Mucosa of descending colon (tissue), 3 donors: Measurements from ENCODE around the gene KLHL33. TPM values are rescaled to one million over a fixed set of nuclear protein-coding genes. Genes with fewer than 3 reads are reported as not detected.

ENCODE experiments used
- ATAC-seq: fragments of 200-7000 bp; cut with Tn5 transposase; one replicate; pipeline ENCODE4 v1.9.1; 2020; ENCODE audit warnings: mild to moderate bottlenecking, moderate library complexity
- DNase-seq, 3 donors: peaks; one replicate each; pipeline ENCODE4 v3.0.0-alpha.2; 2020
- H3K36me3 ChIP-seq: fragments of 200-600 bp; one replicate; pipeline ENCODE4 v1.8.0; 2021; ENCODE audit warnings: low read depth, mild to moderate bottlenecking
- H3K4me1 ChIP-seq: fragments of 200-600 bp; one replicate; pipeline ENCODE4 v1.8.0; 2021; ENCODE audit warnings: low read depth, mild to moderate bottlenecking
- H3K4me3 ChIP-seq: fragments of 200-600 bp; one replicate; pipeline ENCODE4 v1.8.0; 2021; ENCODE audit warnings: mild to moderate bottlenecking
- H3K9me3 ChIP-seq: fragments of 200-600 bp; one replicate; pipeline ENCODE4 v1.8.0; 2021; ENCODE audit warnings: mild to moderate bottlenecking
- intact Hi-C, 2 donors: fragments of 100-400 bp; cut with DNase I in 1 of 2; cut with micrococcal nuclease in 1 of 2; formaldehyde crosslinking; loops; one replicate each; pipeline versions ENCODE4 v1.11.0 to v1.11.1; 2022; cut with DNase I, micrococcal nuclease
- total RNA-seq, 3 donors: library from RNA; stranded (reverse); fragmentation: NEBNext Ultra II Directional in 2 of 3; extraction: Animal tissue kit (Norgen Biotek cat#: 25700) in 2 of 3; gene quantifications; one replicate each; pipeline versions ENCODE4 v1.2.1 to v1.2.4, GENCODE V29; 2021 to 2023
- TF ChIP-seq, protein P1 (sequence below): fragments of 200-600 bp; IDR thresholded peaks from one replicate; pipeline ENCODE4 v1.8.0; 2022; ENCODE audit warnings: antibody characterized with exemption, mild to moderate bottlenecking
- donor health status: DM: no; HTN: no; CAD: no; lungs with moderate emphysema.
- donor health status: DM: no; HTN: no; CAD: no.
- donor health status: DM: no; HTN: yes; CAD: no.

The KLHL33 gene
- total RNA-seq, 3 donors from 2014 or later: 0.12 to 0.85 (median 0.27) TPM

DNA sequence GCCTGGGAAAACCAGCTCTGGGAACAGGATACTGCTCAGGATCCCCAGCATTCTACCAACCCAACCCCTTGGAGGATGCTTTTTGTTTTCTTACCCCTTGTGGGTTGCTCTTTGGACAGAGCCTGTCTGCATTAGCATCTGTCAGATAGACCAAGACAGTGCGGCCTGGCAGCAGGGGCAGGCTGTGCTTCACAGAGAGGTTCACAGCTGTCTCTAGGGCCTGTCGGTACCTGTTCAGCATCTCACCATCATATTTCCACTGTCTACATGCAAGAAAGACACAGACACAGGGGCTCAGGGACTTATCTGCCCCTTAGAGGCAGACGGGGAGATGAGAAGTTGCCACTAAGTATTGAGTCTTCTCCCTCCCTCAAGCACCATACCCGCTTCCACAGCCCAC lies 44.5 kb downstream of the KLHL33 start:
- Histone ChIP-seq H3K9me3 (no peaks in the 10 kb centered on the region), H3K4me1 (no peaks in the 10 kb centered on the region), H3K4me3 (no peak overlapping the region), H3K36me3 (peaks cover 35% of the 10 kb centered on the region)
- TF ChIP-seq, protein P1, sequence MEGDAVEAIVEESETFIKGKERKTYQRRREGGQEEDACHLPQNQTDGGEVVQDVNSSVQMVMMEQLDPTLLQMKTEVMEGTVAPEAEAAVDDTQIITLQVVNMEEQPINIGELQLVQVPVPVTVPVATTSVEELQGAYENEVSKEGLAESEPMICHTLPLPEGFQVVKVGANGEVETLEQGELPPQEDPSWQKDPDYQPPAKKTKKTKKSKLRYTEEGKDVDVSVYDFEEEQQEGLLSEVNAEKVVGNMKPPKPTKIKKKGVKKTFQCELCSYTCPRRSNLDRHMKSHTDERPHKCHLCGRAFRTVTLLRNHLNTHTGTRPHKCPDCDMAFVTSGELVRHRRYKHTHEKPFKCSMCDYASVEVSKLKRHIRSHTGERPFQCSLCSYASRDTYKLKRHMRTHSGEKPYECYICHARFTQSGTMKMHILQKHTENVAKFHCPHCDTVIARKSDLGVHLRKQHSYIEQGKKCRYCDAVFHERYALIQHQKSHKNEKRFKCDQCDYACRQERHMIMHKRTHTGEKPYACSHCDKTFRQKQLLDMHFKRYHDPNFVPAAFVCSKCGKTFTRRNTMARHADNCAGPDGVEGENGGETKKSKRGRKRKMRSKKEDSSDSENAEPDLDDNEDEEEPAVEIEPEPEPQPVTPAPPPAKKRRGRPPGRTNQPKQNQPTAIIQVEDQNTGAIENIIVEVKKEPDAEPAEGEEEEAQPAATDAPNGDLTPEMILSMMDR: no peak
- ATAC-seq (no peak), DNase-seq (no peak)
- intact Hi-C loops: no loop called here

DNA sequence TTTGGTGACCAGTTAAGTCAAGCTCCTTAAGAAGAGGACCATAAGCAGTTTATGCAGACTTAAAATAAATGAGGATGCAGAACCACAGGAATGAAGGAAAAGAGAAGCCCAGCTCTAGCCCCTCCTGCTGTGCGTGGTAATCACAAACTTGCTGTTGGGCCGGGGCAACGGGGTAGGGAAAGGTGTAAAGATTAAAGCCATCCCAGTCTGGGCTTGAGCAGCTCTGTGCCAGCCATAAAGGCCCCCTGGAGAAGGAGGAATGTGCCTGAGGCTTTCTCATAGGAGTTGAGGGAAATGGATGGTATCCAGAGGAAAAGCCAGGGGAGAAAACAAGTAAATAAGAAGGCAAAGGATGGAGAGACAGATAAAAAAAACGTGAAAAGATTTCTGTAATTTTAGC lies 47.8 kb downstream of the KLHL33 start:
- intact Hi-C loops: no loop called here
- ATAC-seq (no peak), DNase-seq (no peak)
- Histone ChIP-seq H3K36me3 (peaks cover 27% of the 10 kb centered on the region), H3K4me3 (no peak overlapping the region), H3K4me1 (no peaks in the 10 kb centered on the region), H3K9me3 (no peaks in the 10 kb centered on the region)
- TF ChIP-seq, protein P1: no peak

DNA sequence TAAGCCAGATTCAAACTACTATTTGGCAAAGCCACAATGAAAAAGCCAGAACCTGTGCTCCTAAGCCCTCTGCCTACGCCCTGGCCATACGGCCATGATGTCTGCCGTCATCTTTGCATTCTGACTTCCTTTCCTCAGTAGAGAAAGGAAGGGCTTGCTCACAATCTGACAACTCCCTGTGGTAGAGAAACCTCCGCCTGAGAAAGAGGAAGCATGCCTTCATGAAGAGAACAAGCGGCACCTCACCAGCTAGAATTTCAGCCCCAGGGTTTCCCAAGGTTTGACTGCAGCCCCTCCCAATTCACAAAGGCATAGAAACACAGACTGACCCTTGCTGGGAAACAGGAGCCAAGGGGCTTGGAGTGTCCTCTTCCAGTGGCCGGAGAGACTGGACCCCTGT lies 48.4 kb downstream of the KLHL33 start:
- H3K36me3 ChIP-seq: peaks cover 30% of the 10 kb centered on the region
- H3K9me3 ChIP-seq: no peaks in the 10 kb centered on the region
- DNase-seq: no peak
- H3K4me1 ChIP-seq: no peaks in the 10 kb centered on the region
- intact Hi-C loops: no loop called here
- TF ChIP-seq, protein P1: no peak
- no peak overlapping the region for H3K4me3 ChIP-seq
- ATAC-seq: no peak

DNA sequence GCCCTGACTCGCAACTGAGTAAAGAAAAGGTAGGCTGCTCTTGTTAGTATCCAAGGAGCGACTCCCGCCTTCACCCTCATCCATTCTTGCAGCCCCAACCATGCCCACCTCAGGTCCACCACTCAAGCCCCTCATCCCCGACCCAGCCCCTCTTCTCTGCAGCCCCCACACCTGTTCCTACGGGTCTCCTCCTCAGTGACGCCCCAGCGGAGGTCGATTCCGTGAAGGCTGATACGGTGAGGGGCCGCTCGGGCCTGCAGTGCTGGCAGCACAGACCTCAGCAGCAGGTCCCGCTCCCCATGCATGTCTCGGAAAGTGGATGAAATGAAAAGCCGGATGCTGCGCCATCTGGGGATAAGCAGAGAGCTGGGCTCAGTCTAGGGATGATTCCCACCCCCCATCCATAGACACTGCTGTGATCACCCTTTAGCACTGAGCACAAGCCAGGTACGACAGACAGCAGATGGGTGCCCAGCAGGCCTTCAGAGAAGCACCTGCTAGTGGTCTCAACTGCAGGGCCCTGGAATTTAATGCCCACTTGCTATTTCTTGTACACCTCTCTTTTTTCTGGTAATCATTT lies 49.6 kb downstream of the KLHL33 start:
- no peaks in the 10 kb centered on the region for H3K4me1 ChIP-seq
- intact Hi-C loops: no loop called here
- TF ChIP-seq, protein P1: no peak
- DNase-seq (no peak), ATAC-seq (no peak)
- no peaks in the 10 kb centered on the region for H3K9me3 ChIP-seq
- H3K4me3 ChIP-seq: no peak overlapping the region
- peaks cover 38% of the 10 kb centered on the region for H3K36me3 ChIP-seq

DNA sequence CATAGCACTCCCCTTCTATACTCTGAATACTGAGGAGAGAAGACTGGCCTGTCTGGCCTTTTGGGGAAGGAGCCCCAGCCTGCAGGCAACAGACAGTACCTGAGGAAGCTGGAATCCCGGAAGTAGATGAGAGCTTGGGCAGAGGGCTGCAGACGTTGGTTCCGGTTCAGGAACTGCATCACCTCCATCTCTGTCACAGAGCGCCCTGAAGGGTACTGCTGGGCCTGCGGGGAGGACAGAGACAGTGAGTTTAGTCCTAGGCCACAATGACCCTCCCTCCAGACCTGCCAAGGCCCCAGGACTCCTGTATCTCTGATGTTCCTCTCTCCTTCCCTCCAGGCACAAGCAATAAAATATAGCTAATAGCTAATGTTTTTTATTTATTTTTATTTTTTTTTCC lies 51.1 kb downstream of the KLHL33 start:
- no peaks in the 10 kb centered on the region for H3K4me1 ChIP-seq
- intact Hi-C loops: no loop called here
- no peak overlapping the region for H3K4me3 ChIP-seq
- ATAC-seq (no peak), DNase-seq (no peak)
- no peaks in the 10 kb centered on the region for H3K9me3 ChIP-seq
- H3K36me3 ChIP-seq: peaks cover 38% of the 10 kb centered on the region
- TF ChIP-seq, protein P1: no peak

DNA sequence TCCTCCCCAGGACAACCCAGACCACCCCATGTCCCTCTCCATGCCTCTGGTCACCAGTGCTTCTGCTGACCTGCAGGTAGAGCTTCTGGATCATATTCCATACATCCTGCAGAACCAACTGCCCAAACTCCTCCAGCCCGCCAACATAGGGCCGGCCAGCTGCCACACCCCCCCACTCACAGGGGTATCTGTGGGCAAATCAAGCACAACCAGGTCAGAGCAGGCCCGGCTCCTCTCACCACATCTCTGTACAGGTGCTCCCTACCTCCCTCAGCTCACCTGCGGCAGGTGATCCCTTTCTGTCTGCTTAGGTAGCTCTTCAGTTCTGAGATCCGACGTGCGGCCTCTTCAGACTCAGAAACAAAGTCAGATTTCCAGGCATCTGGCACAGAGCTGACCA lies 51.6 kb downstream of the KLHL33 start:
- ATAC-seq: no peak
- Histone ChIP-seq H3K9me3 (no peaks in the 10 kb centered on the region), H3K4me3 (no peak overlapping the region), H3K36me3 (peaks cover 44% of the 10 kb centered on the region), H3K4me1 (no peaks in the 10 kb centered on the region)
- DNase-seq: no peak
- intact Hi-C loops: no loop called here
- TF ChIP-seq, protein P1: no peak
